GM19452 (cell line): ENCODE data around the gene UBE2N.
"Not testable (repeated sequence)": the region's sequence is repeated elsewhere in the genome, so short reads cannot be mapped to it uniquely, and the experiment has no call there.

Experiments used
- ATAC-seq: cut with Tn5 transposase; IDR thresholded peaks from one replicate; pipeline ENCODE4 v1.9.1; 2021; ENCODE audit not compliant: unreplicated experiment

The UBE2N gene

GRCh38 chr12:93381976-93382437, 59.7 kb downstream of the UBE2N start:
- not testable (repeated sequence) for ATAC-seq

GRCh38 chr12:93381161-93381975, 60.4 kb downstream of the UBE2N start:
- ATAC-seq = no peak

GRCh38 chr12:93380480-93381121, 61.1 kb downstream of the UBE2N start:
- no peak for ATAC-seq

- no peak for ATAC-seq
Observed at GRCh38 chr12:93379981-93380361, 61.8 kb downstream of the UBE2N start.

DNA sequence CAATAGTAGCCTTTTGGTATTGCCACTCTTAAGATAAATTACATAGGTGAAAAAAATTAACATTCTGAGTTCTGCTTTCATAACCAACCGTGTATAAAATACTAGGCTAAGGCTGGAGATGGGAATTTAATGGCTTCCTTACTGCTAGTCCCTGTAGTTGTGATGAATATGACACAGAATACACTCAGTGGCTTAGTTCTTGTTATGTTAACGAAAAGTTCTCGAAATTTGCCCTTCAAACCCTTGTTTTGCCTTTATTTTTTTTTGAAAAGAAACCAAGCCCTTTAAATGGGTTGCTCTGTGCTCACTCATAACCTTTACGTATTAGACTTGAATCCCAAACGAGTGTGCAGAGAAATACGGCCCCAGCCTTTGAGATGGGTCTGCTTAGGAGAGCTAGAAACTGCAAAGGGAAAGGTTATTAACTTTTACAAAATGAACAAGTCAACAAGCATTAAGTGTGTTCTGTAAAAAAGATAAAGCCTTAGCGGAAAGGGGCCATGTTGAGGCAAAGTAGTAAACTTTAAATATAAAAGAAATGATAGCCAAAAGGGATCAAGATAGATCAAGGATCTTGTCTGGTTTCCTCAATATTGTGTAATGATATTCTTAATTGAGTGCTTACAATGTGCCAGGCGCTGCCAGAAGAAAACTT, 62.3 kb downstream of the UBE2N start:
- ATAC-seq = no peak

DNA sequence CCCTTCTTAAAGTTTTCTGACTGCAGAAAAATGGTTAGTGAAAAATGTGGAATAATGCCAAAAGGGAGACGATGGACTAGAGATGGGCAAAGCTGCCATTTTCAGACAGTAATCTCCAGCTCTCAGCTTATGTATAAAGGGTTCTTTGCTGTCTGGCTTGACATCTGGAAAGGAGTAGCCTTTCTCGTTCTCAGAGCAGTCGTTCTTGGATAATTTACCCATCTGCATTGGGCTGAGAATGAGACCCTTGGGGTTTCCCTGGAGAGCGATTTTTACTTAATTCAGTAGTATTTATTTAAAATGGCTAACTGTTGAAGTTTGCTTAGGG, 62.8 kb downstream of the UBE2N start:
- ATAC-seq = no peak

GRCh38 chr12:93378196-93378997, 63.4 kb downstream of the UBE2N start:
- peak; percentile 36 for ATAC-seq

- ATAC-seq = peak; percentile 69
Observed at GRCh38 chr12:93377252-93378195, 64.2 kb downstream of the UBE2N start, which contains the start of gene NUDT4. NUDT4 (plus strand) TSS chr12:93377925; CDS start chr12:93378323, 398 bp downstream.

GRCh38 chr12:93376436-93377251, 65.1 kb downstream of the UBE2N start:
- ATAC-seq = no peak

DNA sequence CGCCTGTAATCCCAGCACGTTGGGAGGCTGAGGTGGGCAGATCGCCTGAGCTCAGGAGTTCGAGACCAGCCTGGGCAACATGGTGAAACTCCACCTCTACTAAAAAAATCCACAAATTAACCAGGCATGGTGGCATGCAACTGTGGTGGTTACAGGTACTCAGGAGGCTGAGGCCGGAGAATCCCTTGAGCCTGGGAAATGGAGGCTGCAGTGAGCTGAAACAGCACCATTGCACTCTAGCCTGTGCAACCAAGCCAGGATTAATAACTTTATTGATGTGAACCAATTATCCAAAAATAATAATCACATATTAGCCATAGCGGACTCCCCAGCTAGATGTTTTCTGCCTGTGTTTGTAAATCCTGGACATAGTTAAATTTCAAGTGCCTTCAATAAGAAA, 65.8 kb downstream of the UBE2N start:
- no peak for ATAC-seq

GRCh38 chr12:93373961-93374656, 67.6 kb downstream of the UBE2N start:
- ATAC-seq = no peak

- no peak for ATAC-seq
Observed at GRCh38 chr12:93370947-93371346, 70.8 kb downstream of the UBE2N start.

GRCh38 chr12:93369505-93369904, 72.2 kb downstream of the UBE2N start:
- ATAC-seq = no peak

DNA sequence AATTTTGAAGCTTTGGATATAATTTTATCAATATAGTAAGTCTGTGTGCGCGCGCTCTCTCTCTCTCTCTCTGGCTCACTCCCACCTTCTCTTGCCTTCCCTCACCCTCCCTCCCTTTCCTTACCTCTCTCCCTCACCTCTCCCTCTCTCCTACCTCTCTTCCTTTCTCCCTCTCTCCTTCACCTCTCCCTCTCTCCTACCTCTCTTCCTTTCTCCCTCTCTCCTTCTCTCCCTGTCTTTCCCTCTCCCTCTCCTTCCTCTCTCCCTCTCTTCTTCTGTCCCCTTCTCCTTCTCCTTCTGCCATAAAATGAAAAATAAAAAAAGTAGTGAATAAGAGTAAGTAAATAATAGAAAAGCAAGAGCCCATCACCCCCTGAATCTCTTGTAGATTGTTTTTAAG, 73.0 kb downstream of the UBE2N start:
- ATAC-seq = no peak

DNA sequence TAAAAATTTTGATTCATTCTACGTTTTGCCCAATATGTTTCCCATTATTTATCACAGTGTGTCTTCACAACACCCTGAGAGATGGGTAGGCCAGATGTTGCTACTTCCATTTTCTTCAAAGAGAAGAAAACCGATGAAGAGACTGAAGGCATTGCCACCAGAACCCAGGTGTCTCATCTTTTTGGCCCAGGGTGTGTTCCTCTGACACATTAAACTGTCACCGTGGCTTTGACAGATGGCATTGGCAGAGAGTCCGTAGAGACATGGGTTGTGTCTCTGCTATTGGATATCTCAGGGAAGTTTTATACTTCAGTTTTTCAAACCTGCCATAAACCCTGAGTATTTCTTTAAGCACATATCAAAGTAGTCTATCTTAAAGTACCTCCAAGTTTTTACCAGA, 75.3 kb downstream of the UBE2N start:
- ATAC-seq = no peak

DNA sequence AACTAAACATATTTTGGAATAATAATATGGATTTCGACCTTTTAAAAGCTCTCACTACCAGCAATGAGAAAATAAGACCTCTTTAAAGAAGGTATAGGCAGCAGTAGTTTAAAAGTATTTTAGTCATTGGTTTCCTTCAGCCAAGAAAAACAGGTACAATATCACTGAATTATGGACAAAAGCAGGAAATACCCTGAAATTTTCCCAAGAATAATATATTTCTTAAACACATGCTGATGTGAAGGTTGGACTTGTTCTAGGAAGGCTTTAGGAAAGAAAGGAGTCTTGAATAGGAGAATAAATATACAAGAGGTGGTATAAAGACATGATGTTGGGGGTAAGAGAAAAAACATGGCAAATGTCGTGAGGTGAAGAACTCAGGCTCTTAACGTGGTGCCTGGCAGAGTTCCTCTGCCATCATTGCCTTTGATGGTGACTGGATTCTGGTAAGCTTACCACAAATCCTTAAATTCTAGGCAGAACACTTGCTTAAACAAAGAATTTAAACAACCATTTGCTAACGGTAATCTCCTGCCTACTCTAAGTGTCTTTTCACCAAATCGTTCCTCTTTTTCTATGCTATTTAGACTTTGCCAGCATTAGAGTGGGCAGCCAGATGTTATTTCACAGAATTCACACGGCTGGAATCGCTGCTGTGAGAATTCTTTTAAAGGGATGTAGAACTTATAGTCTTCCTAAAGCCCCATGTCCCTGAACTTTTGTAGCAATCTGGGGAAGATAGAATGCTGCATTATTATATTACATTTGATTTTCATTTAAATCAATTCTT, 75.9 kb downstream of the UBE2N start:
- ATAC-seq = no peak

- peak; percentile 80 for ATAC-seq
Observed at GRCh38 chr12:93363841-93364297, 77.9 kb downstream of the UBE2N start.
